ENCODE results near the gene KCNG1.

The KCNG1 gene

DNA sequence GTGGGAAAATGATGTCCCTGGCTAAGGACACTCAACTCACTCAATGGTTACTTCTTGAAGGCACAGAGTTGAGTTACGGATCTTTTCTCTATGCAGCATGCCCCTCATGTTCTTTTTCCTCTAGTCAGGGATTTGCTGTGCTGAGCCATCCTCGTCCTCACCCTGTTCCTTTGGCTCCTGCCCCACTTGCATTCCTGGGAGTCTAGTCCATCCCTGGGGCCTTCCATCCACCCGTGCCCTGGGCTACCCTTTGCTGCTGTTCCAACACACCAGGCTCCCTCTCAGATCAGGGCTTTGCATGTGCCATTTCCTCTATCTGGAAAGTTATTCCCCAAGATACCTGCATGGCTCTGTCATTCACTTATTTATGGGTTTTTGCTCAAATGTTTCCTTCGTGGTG lies 13.3 kb upstream of the KCNG1 start:
- no peak for DNase-seq

DNA sequence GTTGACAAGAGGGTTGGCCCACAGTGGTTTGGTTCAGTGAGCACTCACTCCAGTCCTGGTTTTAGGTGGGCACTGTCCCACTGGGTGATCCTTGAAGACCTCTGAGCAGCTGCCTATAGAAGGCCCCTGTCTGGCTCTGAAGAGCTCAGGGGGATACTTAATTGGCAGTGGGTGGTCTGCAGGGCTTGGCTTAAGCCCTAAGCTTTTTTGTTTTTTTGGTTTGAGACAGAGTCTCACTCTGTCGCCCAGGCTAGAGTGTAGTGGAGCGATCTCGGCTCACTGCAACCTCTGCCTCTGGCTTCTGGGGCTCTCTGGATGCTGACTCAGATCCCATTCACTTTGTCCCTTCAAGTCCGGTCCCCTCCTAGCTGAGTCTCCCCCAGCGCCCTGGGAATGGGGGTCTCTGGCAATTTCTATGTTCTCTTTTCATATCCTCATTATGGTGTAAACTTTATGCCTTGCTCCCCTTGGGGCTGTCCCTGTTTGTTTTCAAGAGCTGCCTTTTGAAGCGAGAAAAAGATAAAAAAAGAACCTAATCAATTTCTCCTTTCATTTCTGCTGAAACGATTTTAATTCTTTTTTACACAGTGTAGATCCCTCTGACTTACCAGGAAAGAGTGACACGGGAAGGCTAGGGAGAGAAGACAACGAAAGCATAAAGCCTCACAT lies 12.2 kb upstream of the KCNG1 start:
- DNase-seq, result no peak

DNA sequence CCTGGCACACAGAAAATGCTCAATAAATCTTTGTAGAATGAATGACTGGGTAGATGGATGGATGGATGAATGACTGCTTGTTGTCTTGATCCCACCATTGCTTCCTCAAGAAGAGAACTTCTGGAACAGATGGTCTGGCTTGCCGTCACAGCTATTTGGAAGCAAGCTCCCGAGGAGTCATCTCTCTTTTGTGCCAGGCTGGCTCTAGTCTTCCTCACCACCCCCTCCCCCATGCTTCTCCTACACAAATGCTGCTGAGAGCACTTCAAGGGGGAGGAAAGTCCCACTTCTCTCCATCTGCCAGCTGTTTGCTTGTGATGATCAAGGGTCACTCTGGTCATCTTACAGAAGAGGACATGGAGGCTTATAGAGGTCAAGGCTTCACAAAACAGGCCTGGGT lies 11.6 kb upstream of the KCNG1 start:
- no peak for DNase-seq

DNA sequence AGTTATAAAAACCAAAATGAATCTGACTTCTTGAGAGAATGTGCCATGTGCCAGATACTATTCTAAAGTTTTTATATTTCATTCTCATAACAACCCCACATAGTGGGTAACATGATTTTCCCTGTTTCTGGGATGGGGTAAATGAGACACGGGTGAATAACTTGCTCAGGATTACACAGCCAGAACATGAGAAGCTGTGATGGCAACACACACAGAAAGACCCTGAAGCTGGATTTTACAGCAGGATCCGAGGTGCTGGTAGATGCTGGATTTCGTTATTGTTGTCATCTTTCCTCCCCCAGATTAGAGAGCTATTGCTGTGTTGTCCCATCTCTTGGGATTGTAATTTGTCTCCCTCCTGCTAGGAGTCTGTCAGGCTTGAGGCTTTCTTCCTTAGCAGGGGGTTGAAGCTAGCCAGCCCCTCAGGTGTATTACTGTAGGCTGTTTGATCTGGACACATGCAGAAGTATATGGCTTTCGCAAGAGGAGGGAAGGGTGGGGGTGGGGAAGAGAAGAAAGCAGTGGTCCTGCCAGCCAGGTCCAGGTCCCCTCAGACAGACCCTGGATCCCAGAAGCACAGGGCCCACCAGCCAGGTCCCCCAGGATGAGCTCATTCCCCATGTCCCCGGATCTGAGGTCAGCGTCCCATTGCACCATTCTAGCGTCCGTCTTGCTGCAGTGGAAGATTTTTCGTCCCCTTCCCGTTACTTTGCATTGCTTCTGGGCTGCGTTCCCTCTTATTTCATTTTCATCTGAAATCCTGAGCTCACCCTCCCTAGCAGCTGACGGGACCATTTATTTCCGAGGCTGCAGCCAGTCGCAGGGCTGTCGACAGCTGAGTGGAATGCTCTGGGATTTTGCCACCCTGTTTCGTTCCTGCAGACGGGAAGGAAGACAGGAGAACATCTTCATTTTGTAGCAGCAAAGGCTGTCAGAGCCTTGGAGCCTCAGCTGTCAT lies 7.3 kb upstream of the KCNG1 start:
- no peak for DNase-seq

DNA sequence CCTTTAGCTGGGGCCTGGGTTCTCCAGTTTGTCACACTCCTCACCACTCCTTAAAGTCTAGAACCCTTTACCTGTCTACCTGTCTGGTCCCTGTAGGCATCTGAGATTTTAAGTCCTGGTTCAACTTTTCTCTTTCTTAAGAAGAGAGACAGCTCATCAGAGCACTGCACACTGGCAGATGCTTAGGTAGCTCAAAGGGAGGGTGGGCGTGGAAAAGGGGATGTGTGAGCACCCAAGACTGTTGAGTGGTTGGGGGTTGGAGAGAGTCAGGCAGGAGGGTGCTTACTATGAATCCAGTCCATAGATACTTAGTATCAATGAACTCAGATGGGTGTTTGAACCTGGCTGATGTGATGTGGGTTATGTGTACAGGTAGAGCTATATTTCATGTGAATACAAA lies 6.6 kb upstream of the KCNG1 start:
- no peak for DNase-seq

DNA sequence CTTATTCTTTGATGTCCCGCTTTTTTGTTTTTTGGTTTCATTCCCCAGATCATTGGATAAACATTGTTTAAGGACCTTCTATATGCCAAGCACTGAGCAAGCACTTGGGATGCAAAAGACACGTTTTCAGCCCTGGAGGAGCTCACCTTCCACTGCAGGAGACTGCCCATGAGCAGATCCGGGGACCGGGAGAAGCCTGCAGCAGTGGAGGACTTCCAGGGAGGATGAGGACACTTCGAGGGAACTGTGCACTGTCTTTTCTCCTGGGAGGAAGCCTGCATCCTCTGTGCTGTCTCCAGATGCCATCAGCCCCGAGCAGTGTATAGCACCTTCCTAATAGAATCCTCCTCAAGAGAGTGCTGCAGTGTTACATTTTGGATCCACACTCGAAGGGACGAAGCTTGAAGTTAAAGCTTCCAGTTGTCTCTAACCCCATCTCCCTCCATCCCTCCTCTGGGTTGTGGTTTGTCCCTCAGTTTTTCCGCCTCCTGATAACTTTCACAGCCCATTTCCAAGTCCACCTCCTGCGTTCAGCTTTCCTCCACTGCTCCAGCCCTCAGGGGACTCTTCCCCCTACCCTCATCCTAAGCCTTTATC lies 5.8 kb upstream of the KCNG1 start:
- no peak for DNase-seq

DNA sequence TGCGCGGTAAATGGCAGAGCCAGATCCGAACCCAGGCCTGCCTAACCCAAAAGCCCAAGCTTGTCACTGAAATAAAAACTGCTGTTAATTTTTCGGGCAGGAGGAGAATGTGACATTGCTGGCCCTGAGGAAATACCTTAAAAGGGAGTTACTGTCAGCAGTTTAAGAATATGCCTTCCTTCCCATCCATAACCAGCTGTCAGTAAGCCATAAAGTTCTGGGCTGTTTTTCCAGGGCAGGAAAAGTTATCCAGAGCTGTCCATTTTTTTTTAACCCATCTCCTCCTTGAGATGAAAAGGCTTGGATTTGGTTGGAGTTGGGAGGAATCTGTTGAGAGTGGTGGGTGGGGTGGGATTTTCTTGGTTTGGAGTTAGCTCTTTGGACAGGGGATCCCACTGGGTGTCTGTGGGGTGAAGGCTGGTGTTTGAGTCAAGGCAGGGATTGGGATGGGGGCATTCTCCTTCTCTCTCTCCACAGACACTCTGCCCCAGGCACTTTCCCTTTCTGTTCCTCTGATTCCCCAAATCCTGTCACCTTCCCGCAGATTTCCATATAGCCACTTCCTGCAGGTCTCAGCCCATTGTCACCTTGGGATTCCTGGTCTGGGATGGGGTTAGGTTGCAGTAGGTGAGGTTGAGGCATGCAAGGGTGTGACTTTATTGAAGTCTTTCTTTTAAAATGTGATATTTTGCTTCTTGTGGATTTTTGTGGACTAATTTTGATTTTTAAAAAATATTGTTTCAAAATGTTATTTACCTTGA lies 4.3 kb upstream of the KCNG1 start:
- no peak for DNase-seq

DNA sequence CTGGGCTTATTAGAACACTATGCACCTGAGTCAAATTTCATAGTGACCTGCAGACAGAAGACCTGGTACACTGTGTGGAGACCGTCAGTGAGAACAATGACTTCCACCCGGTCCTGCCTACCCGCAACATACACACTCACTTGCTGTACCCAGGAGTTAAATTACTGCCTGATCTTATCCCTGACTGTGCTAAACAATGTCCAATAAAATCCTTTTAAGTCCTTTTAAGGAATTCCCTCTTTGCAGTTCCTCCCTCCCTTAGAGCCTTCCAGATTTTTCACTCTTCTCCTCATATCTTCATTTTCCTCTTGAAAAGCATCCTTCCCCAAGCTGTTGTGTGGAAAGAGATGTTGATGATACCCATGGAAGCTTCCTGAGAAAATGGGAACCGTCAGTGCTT lies 3.4 kb upstream of the KCNG1 start:
- no peak for DNase-seq

DNA sequence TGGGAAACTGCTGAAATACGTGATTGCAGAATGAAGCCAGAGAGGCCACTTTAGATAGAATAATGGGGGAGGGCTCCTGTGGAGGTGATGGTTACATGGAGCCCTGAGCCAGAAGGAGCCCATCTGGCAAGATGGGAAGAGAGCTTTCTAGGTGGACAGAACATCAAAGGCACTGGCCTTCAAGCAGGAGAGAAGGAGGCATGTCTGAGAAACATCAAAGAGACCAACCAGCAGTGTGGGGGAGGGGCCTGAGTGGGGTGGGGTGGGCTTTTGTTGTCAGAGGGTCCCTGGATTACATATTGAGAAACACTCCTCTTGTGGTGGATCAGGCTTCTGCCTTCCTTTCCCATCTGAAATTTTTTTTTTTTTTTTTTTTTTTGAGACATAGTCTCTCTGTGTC lies 1.9 kb upstream of the KCNG1 start:
- no peak for DNase-seq

DNA sequence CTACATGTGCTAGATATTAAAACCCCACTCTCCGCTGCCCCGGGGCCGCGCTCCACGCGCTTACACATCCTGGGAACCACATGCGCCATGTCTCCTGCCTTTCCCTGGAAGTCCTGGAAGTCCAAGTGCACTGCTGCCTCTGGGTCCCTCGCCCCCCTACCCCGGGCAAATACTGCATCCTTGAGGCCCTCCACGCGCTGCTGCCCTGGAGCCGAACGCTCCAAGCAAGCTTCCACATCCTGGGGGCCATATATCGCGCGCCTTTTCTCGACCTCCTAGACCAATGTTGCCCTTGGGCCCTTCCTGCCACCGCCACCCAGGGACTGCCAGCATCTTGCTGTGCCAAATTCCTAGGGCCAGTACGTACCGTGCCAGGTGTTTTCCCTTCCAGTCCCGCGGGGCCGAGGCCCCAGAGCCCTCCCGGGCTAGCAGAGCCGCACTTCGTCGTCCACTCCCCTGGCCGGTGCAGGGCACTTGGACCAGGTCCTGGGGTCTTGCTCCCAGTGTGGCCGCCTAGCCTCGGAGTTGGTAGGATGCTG lies 779 bp upstream of the KCNG1 start:
- no peak for DNase-seq

DNA sequence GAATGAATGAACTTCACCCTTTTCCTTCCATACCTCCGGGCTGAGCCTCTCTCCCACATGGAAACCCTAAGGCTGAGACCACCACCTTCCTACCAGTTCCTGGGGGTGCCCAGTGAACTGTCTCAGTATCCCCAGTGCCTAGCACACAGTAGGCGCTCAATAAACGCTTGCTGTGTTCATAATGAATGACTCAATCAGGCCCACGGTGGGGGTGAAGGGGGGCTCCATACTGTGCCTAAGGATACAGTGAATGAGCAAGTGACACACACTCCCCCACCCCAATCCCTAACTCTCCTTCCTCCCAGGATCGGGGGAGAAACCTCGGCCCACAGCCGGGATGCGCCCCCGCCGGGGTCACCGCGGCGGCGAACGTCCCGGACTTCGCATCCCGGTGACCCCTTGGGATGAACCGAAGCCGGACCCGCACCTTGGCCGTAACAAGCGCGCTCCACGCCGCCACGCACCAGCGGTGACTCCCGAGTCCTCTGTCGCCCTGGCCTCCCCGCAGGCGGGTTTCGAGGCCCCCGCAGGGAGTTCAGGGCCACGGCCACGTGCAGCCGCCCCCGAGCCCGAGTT lies 592 bp downstream of the KCNG1 start:
- DNase-seq, result no peak

DNA sequence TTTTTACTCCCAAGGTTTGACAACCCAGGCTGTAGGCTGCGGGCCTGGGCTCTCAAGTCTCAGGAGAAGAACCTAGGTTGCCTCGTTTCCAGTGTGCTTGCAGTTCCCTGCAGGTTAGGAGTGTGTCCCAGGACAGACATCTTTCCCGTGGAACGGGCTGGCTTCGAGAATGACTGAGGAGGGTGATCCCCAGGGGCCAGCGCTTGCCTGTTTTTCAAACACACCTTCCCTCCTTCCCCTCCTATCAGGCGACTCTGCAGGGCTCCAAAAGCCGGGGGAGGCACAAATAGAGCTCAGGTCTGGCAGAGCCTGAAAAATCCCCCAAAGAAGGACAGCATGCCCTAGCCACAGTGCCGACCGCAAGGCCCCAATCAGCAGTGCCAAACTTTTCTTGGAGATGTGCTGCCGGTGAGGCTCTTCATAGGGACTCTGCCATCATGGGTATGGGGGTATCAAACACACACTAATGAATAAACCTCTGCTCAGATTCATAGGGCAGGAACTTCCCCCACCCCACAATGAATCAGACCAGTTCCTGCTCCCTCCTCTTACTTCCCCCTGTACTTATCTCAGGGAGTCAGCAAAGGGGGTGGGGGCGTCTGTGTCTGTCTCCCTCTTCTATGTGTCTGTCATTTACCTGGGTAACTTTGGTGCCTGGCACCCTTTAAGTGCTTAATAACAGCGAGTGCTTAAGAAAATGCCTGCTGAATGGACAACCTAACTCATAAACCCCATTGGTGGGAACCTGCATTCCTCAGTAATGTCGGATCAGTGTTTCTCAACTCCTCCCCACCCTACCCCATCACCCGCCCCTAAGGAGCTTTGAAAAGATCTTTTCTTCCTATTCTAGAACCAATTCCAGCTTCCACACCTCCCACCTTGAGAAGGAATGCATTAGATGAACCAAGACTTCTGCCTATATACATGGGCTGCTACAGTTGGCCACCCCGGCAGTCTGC lies 1.6 kb downstream of the KCNG1 start:
- DNase-seq, result no peak

DNA sequence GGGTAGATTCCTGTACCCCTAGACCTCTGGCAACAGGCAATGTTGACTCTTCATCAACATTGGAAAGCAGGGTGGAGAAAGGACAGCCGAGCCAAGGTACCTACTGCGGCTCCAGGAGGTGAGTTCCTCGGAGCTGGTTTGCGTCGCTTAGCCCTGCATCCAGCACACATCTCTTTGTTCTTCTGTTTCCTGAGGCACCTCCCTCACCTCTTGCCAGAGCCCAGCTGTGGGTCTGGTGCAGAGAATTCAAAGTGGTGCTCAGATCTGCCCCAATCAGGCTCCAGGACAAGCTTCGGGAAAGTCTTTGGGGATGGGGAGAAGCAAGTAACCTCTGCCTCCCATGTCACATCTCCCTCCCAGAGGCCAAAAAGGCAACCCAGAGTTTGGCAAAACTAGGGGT lies 2.2 kb downstream of the KCNG1 start:
- DNase-seq, result no peak

DNA sequence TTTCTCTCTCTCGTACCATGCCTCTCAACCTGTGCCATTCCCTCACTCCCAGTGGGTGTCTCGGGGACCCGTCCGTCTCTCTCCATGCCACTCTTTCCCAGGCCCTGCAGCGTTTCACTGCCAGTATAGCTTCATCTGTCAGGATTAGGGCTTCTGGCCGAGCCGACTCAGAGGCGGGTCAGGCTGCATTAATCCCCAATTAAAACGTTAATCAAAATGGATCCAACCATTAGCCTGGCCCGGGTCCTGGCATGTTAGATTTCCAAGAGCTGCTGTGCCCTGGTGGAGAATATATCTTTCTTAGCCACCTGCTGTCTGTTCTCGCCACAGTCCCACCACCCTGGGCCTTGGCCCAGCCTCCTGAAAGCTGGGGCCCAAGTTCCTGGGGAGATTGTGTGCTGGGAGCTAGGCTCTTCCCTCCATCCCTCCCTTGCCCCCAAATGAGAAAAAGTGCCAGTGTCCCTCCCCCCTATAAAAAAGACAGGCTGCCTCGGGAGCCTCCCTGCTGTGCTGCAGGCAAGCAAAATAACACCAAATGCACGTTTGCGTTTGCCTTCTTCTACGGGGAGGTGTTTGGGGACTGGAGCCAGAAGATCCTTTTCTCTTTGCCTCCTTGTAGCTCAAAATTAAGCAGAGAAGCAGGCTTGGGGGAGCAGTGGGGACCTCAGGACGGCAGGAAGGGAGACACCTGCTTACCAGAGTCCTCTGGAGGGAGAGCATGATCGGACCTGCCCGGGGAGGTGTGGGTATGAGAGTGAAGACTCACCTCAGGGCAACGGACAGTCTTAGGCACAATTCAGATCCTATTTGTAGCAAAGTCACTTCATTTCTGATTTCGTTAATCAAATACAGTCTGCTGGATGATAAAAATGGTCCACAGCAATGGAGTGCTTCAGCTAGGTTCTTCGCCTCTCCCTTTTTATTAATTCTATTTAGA lies 3.0 kb downstream of the KCNG1 start:
- DNase-seq, result no peak

DNA sequence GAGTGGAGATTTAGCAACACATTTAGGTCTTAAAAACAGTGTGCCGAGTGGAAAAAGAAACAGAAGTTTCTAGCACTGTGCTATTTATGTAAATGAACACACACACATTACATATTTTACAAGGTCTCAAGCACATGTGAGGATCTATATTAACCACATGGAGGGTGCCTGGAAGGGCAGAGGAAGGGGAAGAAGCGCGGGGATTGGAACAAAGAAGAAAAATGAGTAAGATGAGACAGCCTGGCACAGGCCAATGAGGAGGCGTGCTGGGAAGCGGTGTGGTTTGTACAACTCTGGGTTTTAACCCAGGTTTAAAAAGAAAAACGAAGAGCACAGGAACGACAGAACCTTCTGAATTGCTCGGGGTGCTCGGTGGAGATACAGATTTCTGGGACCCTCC lies 5.7 kb downstream of the KCNG1 start:
- DNase-seq, result no peak

DNA sequence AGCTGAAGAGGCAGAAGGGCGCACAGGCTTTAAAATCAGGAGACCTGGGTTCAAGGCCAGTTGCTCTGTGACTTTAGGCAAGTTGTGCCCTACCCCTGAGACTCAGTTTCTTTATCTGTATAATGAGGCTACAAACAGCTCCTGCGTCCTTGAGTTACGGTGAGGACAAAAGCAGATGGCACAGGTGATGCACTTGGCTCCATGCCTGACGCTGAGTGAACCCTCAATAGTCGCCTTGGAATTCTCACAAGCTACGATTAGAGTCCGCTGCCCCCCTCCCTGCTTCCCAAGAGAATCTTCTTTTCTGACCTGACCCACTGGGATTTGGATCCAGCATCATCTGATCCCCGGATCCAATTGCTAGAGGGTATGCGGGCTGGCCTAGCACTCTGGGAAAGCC lies 6.4 kb downstream of the KCNG1 start:
- DNase-seq, result no peak

DNA sequence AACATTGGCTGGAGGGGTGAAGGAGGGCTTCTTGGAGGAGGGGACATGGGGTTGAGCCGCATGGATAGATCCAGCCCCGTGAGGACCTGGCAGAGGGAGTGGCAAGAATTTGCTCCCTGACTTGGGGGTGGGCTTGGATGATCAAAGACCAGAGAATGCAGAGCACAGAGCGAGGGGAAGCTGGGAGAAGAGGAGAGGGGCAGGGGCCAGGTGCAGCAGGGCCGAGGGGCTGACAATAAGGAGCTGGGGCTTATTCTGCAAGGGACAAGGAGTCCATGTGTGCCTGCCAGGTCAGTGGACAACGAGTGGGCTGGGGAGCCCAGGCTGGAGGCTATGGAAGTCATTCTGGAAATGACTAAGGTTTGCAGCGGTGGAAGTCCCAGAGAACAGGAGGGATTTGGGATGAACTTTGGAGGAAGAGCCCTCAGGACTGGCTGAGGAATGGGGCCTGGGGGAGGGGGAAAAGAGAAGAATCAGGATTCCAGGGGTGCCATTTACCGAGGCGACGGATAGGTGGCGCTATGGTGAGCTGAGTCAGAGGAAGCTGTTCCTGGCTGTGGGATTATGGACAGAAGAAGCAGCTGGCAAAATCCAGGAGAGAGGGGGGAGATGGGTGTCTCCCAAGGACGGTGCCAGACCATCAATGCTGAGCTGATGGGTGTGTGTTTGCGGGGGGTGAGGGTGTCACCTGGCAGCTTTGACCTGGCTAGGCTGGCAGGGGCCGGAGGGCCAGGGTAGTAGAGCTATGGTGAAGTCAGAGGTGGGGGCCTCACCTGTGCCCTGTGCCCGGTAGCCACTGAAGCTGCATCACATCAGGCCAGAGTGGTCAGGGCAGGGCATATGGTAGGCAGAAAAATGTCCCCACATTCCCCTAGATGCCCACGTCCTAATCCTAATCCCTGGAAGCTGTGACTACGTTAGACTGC lies 7.8 kb downstream of the KCNG1 start:
- peak; percentile 28 for DNase-seq

DNA sequence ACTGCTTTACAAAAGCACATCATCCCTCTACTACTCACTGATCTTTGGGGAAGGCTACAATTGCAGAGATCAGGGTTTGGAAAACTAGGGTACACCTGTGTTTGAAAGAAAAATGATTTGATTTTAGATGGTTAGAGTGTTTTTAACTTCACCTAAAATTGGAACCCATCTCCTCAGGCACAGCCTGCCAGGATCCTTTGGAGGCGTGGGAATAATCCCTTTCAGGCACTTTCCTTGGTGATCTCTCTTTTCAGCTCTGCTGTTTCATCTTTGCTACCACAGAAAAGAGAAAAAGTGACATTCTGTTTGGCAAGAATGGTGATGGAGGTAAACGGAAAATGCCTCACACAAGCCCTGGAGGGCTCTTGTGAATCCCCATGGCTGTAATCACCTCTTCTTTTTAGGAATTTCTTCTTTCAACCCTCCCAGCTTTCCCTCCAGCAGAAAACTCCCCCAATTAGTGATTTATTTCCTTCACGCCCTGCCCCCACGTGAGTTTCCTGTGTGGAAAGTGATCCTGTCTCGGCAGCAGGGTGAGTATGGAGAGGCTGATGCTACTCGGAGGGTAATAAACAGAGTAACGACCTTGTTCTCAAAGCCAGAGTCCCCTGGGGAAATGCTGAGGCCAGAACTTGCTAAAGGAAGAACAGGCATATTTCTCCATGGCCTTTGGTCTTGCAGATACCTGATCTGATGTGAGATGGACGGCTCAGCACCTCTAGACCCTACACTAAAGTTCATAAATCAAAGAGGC lies 9.2 kb downstream of the KCNG1 start:
- DNase-seq, result no peak

Measured in activated CD4-positive, alpha-beta T cell treated with anti-CD3 and anti-CD28 coated beads, Interleukin-2, amount 50 U/mL, for 16 hours (primary cell).